ENCODE results near the gene PRR23A.

The PRR23A gene

GRCh38 chr3:139005356-139005993, 593 bp downstream of the PRR23A start:
- DNase-seq (ENCODE audit: low read depth in 2 of 2), result no peak
- no peak overlapping the region for H3K4me3 ChIP-seq (replicated peaks in 1 of 2; ENCODE audit: low read depth in 2 of 2, low read length in 2 of 2)
- no peak for TF ChIP-seq CTCF (IDR thresholded peaks at IDR 0.05; ENCODE audit: low read depth, low read length)

- no peak for TF ChIP-seq CTCF (IDR thresholded peaks at IDR 0.05; ENCODE audit: low read depth, low read length)
- H3K4me3 ChIP-seq (replicated peaks in 1 of 2; ENCODE audit: low read depth in 2 of 2, low read length in 2 of 2), result no peak overlapping the region
- no peak for DNase-seq (ENCODE audit: low read depth in 2 of 2)
Observed at GRCh38 chr3:138995706-138996105, 10.4 kb downstream of the PRR23A start.

DNA sequence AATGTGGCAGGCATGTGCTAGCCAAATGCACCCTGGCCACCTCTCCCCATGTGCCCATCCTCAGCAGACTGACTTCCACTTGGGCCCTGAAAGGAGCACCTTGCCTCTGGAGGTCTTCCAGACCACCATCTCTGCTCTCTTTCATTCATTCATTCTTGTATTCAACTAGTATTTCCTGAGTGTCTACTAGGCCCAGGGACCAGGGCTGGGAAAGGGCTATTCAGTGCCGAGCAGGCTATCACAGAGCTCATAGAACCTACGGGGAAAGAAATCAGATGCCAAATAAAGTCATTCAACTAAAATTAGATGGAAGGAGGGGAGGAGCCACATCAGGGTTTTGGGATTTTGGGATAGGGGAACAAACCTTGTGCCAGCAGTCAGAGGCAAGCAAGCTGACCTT, 18.9 kb downstream of the PRR23A start:
- no peak for DNase-seq (ENCODE audit: low read depth in 2 of 2)
- H3K4me3 ChIP-seq (replicated peaks in 1 of 2; ENCODE audit: low read depth in 2 of 2, low read length in 2 of 2), result no peak overlapping the region
- TF ChIP-seq CTCF (IDR thresholded peaks at IDR 0.05; ENCODE audit: low read depth, low read length), result no peak

DNA sequence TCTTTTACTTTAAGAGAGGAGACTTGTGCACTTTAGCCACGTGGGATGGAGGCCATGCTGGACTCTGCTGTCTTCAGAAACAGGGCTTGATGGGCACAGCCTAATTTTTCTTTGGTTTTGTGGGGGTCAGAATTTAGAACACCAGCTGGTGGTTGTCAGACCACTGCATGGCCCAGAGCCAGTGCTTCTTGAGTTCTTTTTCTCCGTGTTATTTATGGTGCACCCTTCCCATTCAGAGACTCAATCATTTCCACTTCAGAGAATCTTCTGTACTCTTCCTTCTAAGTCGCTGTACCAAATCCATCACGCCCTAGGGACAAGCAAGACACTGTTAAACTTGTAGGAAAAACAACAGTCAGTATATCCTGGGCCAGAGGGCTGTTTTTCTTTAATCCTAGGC, 20.1 kb downstream of the PRR23A start:
- no peak for TF ChIP-seq CTCF (IDR thresholded peaks at IDR 0.05; ENCODE audit: low read depth, low read length)
- H3K4me3 ChIP-seq (replicated peaks in 1 of 2; ENCODE audit: low read depth in 2 of 2, low read length in 2 of 2), result no peak overlapping the region
- no peak for DNase-seq (ENCODE audit: low read depth in 2 of 2)

GRCh38 chr3:138984816-138985215, 21.3 kb downstream of the PRR23A start:
- no peak for TF ChIP-seq CTCF (IDR thresholded peaks at IDR 0.05; ENCODE audit: low read depth, low read length)
- no peak for DNase-seq (ENCODE audit: low read depth in 2 of 2)
- H3K4me3 ChIP-seq (replicated peaks in 1 of 2; ENCODE audit: low read depth in 2 of 2, low read length in 2 of 2), result no peak overlapping the region

GRCh38 chr3:138976047-138976446, 30.0 kb downstream of the PRR23A start:
- DNase-seq (ENCODE audit: low read depth in 2 of 2), result no peak
- no peak for TF ChIP-seq CTCF (IDR thresholded peaks at IDR 0.05; ENCODE audit: low read depth, low read length)
- H3K4me3 ChIP-seq (replicated peaks in 1 of 2; ENCODE audit: low read depth in 2 of 2, low read length in 2 of 2), result no peak overlapping the region

DNA sequence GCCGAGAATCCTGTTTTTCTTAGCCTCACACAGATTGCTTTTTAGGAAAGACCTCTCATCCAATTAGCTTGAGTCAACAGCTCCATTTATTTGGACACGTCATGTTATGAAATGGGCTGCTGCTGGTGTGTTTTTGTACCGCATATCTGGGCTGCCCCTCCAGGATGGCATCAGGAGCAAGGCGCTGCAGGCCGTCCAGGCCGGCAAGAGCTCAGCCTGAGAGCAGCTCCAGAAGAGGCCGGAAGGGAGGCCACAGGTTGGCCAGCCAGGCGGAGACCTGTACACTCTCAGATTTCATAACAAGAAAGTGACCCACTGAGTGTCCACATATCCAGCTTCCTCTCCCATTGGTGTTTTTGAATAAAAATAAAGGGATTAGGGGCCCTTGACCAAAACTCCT, 30.7 kb downstream of the PRR23A start:
- no peak overlapping the region for H3K4me3 ChIP-seq (replicated peaks in 1 of 2; ENCODE audit: low read depth in 2 of 2, low read length in 2 of 2)
- DNase-seq (ENCODE audit: low read depth in 2 of 2), result no peak
- no peak for TF ChIP-seq CTCF (IDR thresholded peaks at IDR 0.05; ENCODE audit: low read depth, low read length)

All from cardiac fibroblast (primary cell).